ENCODE measurements around the gene TTBK2. TPM values are rescaled to one million over a fixed set of nuclear protein-coding genes. Genes with fewer than 3 reads are reported as not detected.

The TTBK2 gene
- polyA plus RNA-seq, 3 donors = 3.7 to 9.0 (median 5.7) TPM

DNA sequence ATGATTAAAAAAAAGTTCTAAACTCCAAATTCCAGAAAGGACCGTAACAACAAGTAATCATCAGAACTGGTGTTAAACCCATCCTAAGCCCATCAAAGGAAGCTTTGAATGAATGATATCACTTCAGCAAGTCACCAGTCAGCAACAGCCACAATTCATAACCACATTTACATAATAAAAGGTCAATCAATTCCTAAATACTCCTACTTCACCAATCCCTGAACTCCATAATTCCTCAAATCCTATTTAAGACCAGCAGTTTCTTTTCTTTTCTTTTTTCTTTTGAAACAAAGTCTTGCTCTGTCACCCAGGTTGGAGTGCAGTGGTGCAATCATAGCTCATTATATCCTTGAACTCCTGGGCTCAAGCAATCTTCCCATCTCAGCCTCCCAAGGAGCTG is 40.5 kb downstream of the TTBK2 start:
- peaks cover 7 to 21% of the 10 kb centered on the region in 2 donors for H3K36me3 Mint-ChIP-seq
- Histone ChIP-seq H3K36me3 (replicated peaks in 1 of 2; ENCODE audit: control insufficient read depth in 1 of 2, insufficient read depth in 2 of 2, low read length in 2 of 2) (peaks cover 0 to 4% of the 10 kb centered on the region in 2 donors), H4K20me1 (ENCODE audit: insufficient read depth, low read length) (peaks cover 7% of the 10 kb centered on the region), H3K9ac (ENCODE audit: insufficient read depth, low read length, poor library complexity, severe bottlenecking) (no peak overlapping the region), H3K4me3 (replicated peaks in 1 of 3; ENCODE audit: low read depth in 2 of 3, low read length in 3 of 3) (no peak overlapping the region), H3K9me3 (replicated peaks in 1 of 2; ENCODE audit: control insufficient read depth in 1 of 2, insufficient read depth in 1 of 2, low read length in 2 of 2) (no peaks in the 10 kb centered on the region), H3K27me3 (ENCODE audit: control insufficient read depth in 2 of 2, insufficient read depth in 2 of 2, low read length in 2 of 2) (no peaks in the 10 kb centered on the region), H2AFZ (ENCODE audit: insufficient read depth, low read depth, low read length, poor library complexity, severe bottlenecking) (no peak overlapping the region), H3K4me2 (replicated peaks; ENCODE audit: extremely low read depth, low read length, poor library complexity, severe bottlenecking) (no peak overlapping the region), H3K27ac (ENCODE audit: low read depth in 1 of 2, low read length in 2 of 2) (no peak overlapping the region), H3K4me1 (ENCODE audit: control insufficient read depth in 1 of 2, insufficient read depth in 2 of 2, low read length in 2 of 2) (no peaks in the 10 kb centered on the region), H3K79me2 (ENCODE audit: insufficient read depth, low read length) (peaks cover 15% of the 10 kb centered on the region)
- H3K27ac Mint-ChIP-seq = no peak overlapping the region
- H3K9me3 Mint-ChIP-seq = peaks cover 0 to 10% (median 6%) of the 10 kb centered on the region in 7 donors
- intact Hi-C loops (cut with micrococcal nuclease) = no loop called here
- no peak overlapping the region for H3K4me3 Mint-ChIP-seq
- no peaks in the 10 kb centered on the region for H3K27me3 Mint-ChIP-seq (ENCODE audit: low read depth in 3 of 3)
- H3K4me1 Mint-ChIP-seq = no peaks in the 10 kb centered on the region
- DNase-seq = no peak
- no CpG with 5 or more reads among the region's 1 CpG for WGBS (ENCODE audit: insufficient coverage)
- TF ChIP-seq CTCF (IDR thresholded peaks at IDR 0.05) = no peak

- Mint-ChIP-seq H3K27me3 (ENCODE audit: low read depth in 3 of 3) (no peaks in the 10 kb centered on the region), H3K9me3 (peaks cover 0 to 6% (median 3%) of the 10 kb centered on the region in 7 donors), H3K4me3 (no peak overlapping the region), H3K36me3 (peaks cover 7 to 21% of the 10 kb centered on the region in 2 donors), H3K27ac (no peak overlapping the region), H3K4me1 (no peaks in the 10 kb centered on the region)
- intact Hi-C loops (cut with micrococcal nuclease) = no loop called here
- WGBS (ENCODE audit: insufficient coverage) = 90% methylated on average over 2 of the region's 4 CpGs
- Histone ChIP-seq H3K4me3 (replicated peaks in 1 of 3; ENCODE audit: low read depth in 2 of 3, low read length in 3 of 3) (no peak overlapping the region), H2AFZ (ENCODE audit: insufficient read depth, low read depth, low read length, poor library complexity, severe bottlenecking) (no peak overlapping the region), H3K27me3 (ENCODE audit: control insufficient read depth in 2 of 2, insufficient read depth in 2 of 2, low read length in 2 of 2) (no peaks in the 10 kb centered on the region), H3K27ac (ENCODE audit: low read depth in 1 of 2, low read length in 2 of 2) (no peak overlapping the region), H3K36me3 (replicated peaks in 1 of 2; ENCODE audit: control insufficient read depth in 1 of 2, insufficient read depth in 2 of 2, low read length in 2 of 2) (peaks cover 0 to 4% of the 10 kb centered on the region in 2 donors), H3K4me2 (replicated peaks; ENCODE audit: extremely low read depth, low read length, poor library complexity, severe bottlenecking) (no peak overlapping the region), H3K4me1 (ENCODE audit: control insufficient read depth in 1 of 2, insufficient read depth in 2 of 2, low read length in 2 of 2) (no peaks in the 10 kb centered on the region), H3K9me3 (replicated peaks in 1 of 2; ENCODE audit: control insufficient read depth in 1 of 2, insufficient read depth in 1 of 2, low read length in 2 of 2) (no peaks in the 10 kb centered on the region), H3K9ac (ENCODE audit: insufficient read depth, low read length, poor library complexity, severe bottlenecking) (no peak overlapping the region), H3K79me2 (ENCODE audit: insufficient read depth, low read length) (peaks cover 15% of the 10 kb centered on the region), H4K20me1 (ENCODE audit: insufficient read depth, low read length) (peaks cover 7% of the 10 kb centered on the region)
- no peak for DNase-seq
- no peak for TF ChIP-seq CTCF (IDR thresholded peaks at IDR 0.05)
These were observed 41.1 kb downstream of the TTBK2 start for GRCh38 chr15:42879443-42879842.
